Fibroblast of lung (primary cell): ENCODE measurements around the gene ZNF384.

Experiments
- CTCF ChIP-seq, 2 donors: IDR thresholded peaks in 1 of 2; conservative IDR thresholded peaks in 1 of 2; 1 replicate in 1 of 2; 2 replicates in 1 of 2; pipeline ENCODE4 v1.5.1; 2011 to 2012; ENCODE audit warnings: low read length in 2 of 2, control low read depth in 1 of 2, inconsistent platforms in 1 of 2, low read depth in 1 of 2, mild to moderate bottlenecking in 1 of 2
- EZH2 ChIP-seq: IDR thresholded peaks from 2 replicates; pipeline ENCODE4 v1.5.1; 2012; ENCODE audit warnings: low read length, control low read depth, mild to moderate bottlenecking; ENCODE audit errors: missing control alignments

- peak; percentile 9 to 28 for TF ChIP-seq CTCF (conservative IDR thresholded peaks at IDR 0.05 in 1 of 2, IDR thresholded peaks at IDR 0.05 in 1 of 2; ENCODE audit: low read depth in 1 of 2, low read length in 2 of 2)
- no peak for TF ChIP-seq EZH2
These were observed 68.9 kb downstream of the ZNF384 start for GRCh38 chr12:6620137-6620884.
